GM19193 (cell line): Measurements from ENCODE around the gene CDKN1A.

Source experiments
- POLR2A ChIP-seq: IDR thresholded peaks from 4 replicates; pipeline ENCODE4 v1.6.1; 2011; ENCODE audit not compliant: insufficient read depth, insufficient read length; ENCODE audit errors: extremely low read depth

The CDKN1A gene

DNA sequence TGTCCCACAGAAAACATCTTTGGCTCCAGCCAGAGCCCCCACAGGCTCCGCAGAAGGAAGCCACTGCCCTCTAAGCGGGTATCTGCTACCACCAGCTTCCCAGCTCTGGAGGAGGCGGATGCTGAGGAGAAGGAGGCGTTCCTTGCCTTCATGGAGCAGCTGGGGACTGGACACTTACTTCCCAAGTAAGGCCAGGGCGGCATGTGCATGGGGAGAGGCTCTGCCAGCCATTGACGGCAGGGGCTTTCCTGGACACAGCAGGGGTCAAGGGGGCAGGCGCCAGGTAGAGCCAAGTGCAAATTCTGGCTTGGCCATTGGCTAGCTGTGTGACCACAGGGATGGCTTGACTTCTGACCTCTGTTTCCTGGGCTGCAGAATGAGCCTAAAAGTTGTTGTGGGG, 37.0 kb downstream of the CDKN1A start:
- no peak for TF ChIP-seq POLR2A

DNA sequence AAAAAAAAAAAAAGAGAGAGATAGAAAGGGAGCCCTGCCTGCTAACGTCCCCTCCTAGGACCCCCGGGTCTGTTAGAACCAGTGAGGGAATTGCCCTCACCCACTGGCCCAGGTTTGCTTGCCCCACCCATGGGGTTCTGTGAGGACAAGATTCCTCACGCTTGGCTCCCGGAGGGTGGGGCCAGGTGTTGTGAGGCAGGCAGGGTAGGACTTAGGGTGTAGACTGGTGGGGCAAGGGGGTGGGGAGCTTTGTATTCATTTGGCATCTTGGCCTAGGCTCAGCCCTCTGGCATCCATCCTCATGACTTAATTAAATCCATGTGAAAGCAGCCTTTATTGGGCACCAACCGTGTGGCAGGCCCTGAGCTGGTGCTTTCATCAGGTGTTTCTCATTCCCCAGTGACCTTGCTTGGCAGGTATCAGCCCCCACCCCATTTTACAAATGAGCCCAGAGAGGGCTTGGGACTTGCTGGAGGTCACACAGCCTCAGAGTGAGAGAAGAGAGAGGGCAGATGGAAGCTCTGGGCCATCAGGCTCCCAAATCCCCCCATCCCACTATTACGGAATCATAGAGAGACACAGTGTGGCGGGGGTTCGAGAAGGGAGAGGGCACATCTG, 38.1 kb downstream of the CDKN1A start:
- TF ChIP-seq POLR2A = no peak

DNA sequence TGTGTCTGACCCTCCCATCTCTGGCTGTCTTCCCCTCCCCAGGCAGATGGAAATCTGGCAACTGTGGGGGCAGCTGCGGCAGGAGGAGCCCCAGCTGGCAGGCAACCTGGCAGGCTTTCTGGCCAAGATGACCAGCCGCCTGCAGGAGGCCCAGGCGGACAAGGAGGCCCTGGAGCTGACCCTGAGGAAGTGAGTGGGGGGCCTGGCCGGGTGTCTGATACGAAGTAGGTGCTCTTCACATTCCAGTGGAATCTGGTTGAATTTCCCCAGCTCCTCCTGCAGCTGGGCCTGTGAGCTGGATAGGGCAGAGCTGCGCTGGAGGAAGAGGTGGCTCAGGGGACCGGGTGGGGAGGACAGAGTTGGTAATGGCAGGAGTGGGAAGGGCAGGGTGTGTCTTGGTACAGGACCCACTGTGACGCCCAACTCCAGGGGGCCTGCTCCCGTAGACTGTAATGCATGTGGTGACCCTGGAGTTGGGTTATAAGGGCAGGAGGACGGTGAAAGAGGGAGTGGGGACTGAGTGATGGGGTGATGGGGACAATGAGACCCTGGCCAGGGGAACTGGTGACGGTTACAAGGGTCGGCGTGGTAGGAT, 38.8 kb downstream of the CDKN1A start:
- TF ChIP-seq POLR2A = no peak

- TF ChIP-seq POLR2A = no peak
Observed at GRCh38 chr6:36717871-36718540, 39.5 kb downstream of the CDKN1A start.

- TF ChIP-seq POLR2A = no peak
Observed at GRCh38 chr6:36718560-36718959, 40.0 kb downstream of the CDKN1A start.

GRCh38 chr6:36719126-36719525, 40.6 kb downstream of the CDKN1A start:
- no peak for TF ChIP-seq POLR2A

- TF ChIP-seq POLR2A = no peak
Observed at GRCh38 chr6:36720251-36721141, 42.0 kb downstream of the CDKN1A start.

GRCh38 chr6:36721369-36722140, 43.0 kb downstream of the CDKN1A start:
- TF ChIP-seq POLR2A = no peak

GRCh38 chr6:36722365-36722764, 43.9 kb downstream of the CDKN1A start:
- no peak for TF ChIP-seq POLR2A

DNA sequence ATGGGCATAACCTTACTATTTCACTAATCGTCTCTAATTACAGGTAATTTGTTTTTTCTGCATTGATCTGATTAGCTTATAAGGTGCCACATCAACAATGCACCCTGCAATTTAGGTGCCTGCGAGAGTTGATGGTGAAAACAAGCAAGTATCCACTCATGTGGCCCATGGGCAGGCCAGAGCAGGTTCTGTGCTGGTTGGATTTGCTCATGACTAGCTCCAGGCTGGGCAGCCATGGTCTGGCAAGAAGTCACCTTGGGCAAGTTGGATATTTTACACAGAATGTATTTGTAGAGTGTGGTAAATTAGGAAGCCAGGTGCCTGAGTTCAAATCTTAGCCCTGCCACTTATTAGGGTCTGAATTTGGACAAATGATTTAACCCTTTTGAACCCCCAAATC, 44.4 kb downstream of the CDKN1A start:
- no peak for TF ChIP-seq POLR2A

DNA sequence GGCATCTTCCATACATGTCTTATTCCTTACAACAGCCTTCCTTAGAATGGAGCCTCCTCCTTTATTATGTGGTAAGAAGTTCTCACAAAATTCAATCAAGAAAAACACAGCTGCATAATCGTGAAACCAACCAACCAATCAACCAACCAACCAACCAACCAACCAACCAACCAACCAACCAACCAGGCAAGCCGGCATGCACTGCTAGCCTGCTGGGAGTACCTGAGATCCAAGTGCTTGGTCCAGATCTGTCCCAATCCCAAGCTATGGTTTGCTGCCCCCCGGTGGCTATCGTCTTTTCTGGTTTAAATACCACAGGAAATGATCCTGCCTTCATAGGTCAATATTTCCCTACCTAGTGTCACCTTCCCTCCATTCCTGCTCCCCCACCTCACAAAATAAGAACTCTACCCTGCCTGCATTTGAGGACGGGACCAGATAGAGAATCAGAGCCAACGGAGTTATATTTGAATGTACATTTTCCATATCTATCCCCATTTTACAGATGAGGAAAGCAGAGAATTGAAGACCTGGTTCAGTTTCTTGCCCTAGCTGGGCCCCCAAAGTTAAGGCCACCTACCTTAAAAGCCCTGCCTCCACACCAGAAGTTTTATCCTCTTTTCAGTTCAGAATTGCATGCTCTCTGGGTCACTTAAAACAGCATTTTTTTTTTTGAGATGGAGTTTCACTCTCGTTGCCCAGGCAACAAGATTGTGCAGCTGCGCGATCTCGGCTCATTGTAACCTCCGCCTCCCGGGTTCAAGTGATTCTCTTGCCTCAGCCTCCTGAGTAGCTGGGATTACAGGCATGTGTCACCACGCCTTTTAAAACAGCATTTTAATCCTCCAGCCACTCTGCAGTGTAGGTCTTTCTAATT, 46.2 kb downstream of the CDKN1A start:
- TF ChIP-seq POLR2A = no peak

DNA sequence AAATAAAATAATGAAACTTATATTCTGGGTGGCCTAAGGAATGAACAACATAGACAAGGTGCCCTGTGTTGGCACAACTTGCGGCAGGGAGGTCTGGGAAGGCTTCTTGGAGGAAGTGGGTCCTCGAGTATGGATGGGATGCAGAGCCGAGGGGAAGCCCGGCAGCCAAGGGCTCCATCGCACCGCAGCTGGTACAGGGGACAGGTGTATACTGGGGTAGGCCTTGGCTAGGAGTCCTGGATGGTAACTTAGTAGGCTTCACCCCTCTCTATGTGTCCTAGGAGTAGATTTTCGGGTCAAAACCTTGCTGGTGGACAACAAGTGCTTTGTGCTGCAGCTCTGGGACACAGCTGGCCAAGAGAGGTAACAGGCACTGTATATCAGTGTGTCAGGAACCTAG, 47.1 kb downstream of the CDKN1A start:
- no peak for TF ChIP-seq POLR2A

DNA sequence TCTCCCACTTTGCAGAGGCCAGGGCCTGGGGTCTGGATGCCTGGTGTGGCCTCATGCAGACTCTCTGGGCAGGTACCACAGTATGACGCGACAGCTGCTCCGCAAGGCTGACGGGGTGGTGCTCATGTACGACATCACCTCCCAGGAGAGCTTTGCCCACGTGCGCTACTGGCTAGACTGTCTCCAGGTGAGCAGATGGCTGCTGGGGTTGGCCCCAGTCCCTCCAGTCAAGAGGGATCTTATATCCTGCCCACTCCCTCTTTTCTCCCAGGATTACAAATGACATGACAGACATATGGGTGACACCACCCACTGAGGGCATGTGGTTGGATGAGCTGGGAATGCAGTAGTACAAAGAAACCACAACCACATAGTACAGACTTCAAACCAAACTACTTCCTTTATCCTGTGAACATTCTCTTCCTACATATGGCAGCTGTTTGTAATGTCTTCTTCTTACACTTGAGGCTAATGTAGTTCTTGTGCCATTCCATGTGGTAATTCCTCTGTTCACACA, 49.0 kb downstream of the CDKN1A start:
- TF ChIP-seq POLR2A = no peak

DNA sequence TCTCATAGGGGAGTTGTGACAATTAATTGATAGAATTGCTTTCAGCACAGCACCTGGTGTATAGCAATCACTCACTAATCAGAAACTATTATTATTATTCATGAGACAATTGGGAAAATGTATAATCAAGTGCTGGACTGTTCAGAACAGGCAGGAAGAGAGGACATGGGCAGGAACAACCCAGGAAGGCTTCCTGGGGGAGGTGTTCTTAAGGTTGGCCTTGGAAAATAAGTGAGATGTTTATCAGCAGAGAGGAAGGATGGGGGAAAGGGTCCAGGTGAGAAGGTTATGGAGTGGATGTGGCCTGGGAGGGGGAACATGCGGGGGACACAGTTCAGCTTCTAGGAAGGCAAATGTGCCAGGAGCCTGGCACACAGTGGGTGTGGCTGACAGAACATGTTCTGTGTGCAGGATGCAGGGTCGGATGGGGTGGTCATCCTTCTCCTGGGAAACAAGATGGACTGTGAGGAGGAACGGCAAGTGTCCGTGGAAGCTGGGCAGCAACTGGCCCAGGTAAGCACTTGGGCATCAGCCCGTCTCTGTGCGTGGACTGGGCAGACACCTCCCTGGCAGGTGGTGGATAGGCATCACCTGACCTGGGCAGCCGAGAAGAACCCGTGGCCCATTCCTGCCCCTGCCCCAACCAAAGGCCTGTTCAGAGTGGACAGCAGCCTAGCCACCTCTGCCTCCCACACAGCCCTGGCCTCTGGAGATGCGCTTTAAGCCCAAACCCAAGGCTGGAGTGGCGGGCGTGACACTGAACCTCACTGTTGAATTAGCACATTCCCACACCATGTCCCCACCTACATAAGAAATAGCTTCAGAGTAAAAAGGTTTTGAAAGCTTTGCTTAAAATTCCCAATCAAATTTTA, 50.0 kb downstream of the CDKN1A start:
- no peak for TF ChIP-seq POLR2A
